ENCODE results near the gene TP53AIP1. TPM values are rescaled to one million over a fixed set of nuclear protein-coding genes. Genes with fewer than 3 reads are reported as not detected.

The TP53AIP1 gene
- total and polyA plus RNA-seq, 2 of the 8 experiments (the other 6 are each of a cell fraction or from before 2014, with no cell fraction given), result 0.03 TPM; not detected in 1

DNA sequence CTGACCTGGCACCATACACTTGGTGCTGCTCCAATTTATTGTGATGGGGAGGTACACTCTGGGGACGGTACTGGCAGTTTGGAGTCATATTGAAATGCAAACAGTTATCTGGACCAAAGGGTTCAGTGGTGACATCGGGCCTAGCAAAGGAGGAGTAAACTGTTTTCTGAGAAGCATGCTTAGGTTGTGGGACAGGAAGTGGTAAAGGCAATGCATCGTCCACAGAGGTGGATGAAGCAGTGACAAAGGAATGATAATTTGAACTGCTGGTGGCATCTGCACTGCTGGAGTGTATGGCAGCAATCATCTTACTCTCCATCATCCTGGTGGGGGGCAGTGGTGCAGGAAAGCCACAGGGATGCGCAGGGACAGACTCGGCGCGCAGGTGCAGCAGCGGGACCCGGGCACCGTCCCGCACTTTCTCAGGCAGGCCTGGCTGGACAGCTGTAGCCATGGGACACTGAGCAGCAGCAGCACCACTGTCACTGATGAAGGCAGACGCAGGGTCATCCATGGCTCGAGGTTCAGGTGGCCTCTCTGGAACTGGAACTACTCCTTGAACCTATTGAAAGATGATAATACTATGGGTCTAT is 28.0 kb upstream of the TP53AIP1 start:
- no peak overlapping the region for H4K91ac ChIP-seq (replicated peaks; ENCODE audit: insufficient read length, low read length)
- H2BK12ac ChIP-seq (ENCODE audit: low read depth, low read length), result no peak overlapping the region
- H2BK5ac ChIP-seq (ENCODE audit: low read depth, low read length), result no peak overlapping the region
- no peak overlapping the region for H4K5ac ChIP-seq (ENCODE audit: insufficient read length, low read depth, low read length)
- H2AFZ ChIP-seq (ENCODE audit: low read length), result no peak overlapping the region
- H2BK20ac ChIP-seq (ENCODE audit: low read length), result no peak overlapping the region
- no peak overlapping the region for H3K9ac ChIP-seq (replicated peaks in 1 of 4; ENCODE audit: extremely low read depth in 1 of 4, low read depth in 3 of 4, low read length in 3 of 4)
- 95% methylated on average over 13 of the region's 13 CpGs; no CpG with 5 or more reads in 1 of the 2 experiments for WGBS, 2 experiments (ENCODE audit: extremely low coverage in 1 of 2, insufficient coverage in 1 of 2, insufficient read length in 1 of 2, insufficient replicate concordance in 2 of 2, low coverage in 1 of 2, low lambda C conversion rate in 2 of 2, missing lambda C conversion rate in 1 of 2)
- no peak overlapping the region for H3K14ac ChIP-seq (ENCODE audit: insufficient read length)
- H2BK120ac ChIP-seq (replicated peaks; ENCODE audit: low read depth, low read length), result no peak overlapping the region
- FAIRE-seq, result no peak
- no peaks in the 10 kb centered on the region for H3K79me1 ChIP-seq (ENCODE audit: low read depth, low read length)
- H3K79me2 ChIP-seq (ENCODE audit: control insufficient read depth in 1 of 2, insufficient read depth in 2 of 2, low read length in 2 of 2), result no peaks in the 10 kb centered on the region
- H4K20me1 ChIP-seq (replicated peaks in 1 of 2; ENCODE audit: control insufficient read depth in 1 of 2, insufficient read depth in 2 of 2, low read length in 2 of 2), result peaks cover 0 to 5% of the 10 kb centered on the region in 2 experiments
- no peak overlapping the region for H3K4me3 ChIP-seq (ENCODE audit: extremely low read depth in 1 of 4, insufficient read depth in 2 of 4, low read depth in 3 of 4, low read length in 4 of 4)
- no peak overlapping the region for H4K8ac ChIP-seq (ENCODE audit: extremely low read depth, insufficient read depth, low read length)
- no peak overlapping the region for H3K56ac ChIP-seq (replicated peaks; ENCODE audit: insufficient read length, low read depth, low read length)
- POLR2A ChIA-PET (ENCODE audit: partially characterized antibody), result no interaction called here
- no peaks in the 10 kb centered on the region for H3K23me2 ChIP-seq (ENCODE audit: low read depth, low read length)
- no peak overlapping the region for H3K23ac ChIP-seq (ENCODE audit: insufficient read length)
- H3K4ac ChIP-seq (replicated peaks; ENCODE audit: insufficient read length, low read depth, low read length), result no peak overlapping the region
- H3K4me2 ChIP-seq (ENCODE audit: insufficient read depth in 1 of 2, low read depth in 2 of 2, low read length in 2 of 2), result no peak overlapping the region
- H3K27ac ChIP-seq (ENCODE audit: low read depth, low read length), result no peak overlapping the region
- no peak overlapping the region for H2AK5ac ChIP-seq (ENCODE audit: low read depth, low read length)
- no peaks in the 10 kb centered on the region for H3K4me1 ChIP-seq (replicated peaks in 1 of 4; ENCODE audit: control insufficient read depth in 3 of 4, insufficient read depth in 4 of 4, low read length in 3 of 4)
- no peak overlapping the region for H2BK15ac ChIP-seq (ENCODE audit: low read length)
- DNase-seq (ENCODE audit: low read depth in 1 of 2, low spot score in 2 of 2), result no peak
- no peaks in the 10 kb centered on the region for H3K9me3 ChIP-seq (ENCODE audit: insufficient read depth in 2 of 2, low read depth in 1 of 2, low read length in 1 of 2)
- no peaks in the 10 kb centered on the region for H3K27me3 ChIP-seq (replicated peaks in 1 of 4; ENCODE audit: control insufficient read depth in 3 of 4, extremely low read depth in 1 of 4, insufficient read depth in 3 of 4, low read length in 3 of 4)
- H3K18ac ChIP-seq (ENCODE audit: extremely low read depth, low read length), result no peak overlapping the region
- peaks cover 5 to 52% (median 27%) of the 10 kb centered on the region in 4 experiments; a peak in 7 of 8 replicates for H3K36me3 ChIP-seq (ENCODE audit: control insufficient read depth in 2 of 4, insufficient read depth in 4 of 4, low read length in 3 of 4)
- CTCF ChIA-PET (ENCODE audit: partially characterized antibody), result interaction anchor here (0.8 to 1.3 kb wide), 3 partner anchors 13 to 361 kb away, joined by 3 to 5 read pairs (median 4); no protein-coding TSS in a partner anchor
- TF ChIP-seq BRCA1 (IDR thresholded peaks at IDR 0.05; ENCODE audit: low read depth, low read length), result no peak
- TF ChIP-seq ASH2L (IDR thresholded peaks at IDR 0.05; ENCODE audit: low read length), result no peak
- no peak for TF ChIP-seq RXRA (IDR thresholded peaks at IDR 0.05; ENCODE audit: insufficient read depth, low read depth, low read length)
- no peak for TF ChIP-seq ATF2 (IDR thresholded peaks at IDR 0.05; ENCODE audit: low read length)
- TF ChIP-seq EZH2 (IDR thresholded peaks at IDR 0.05; ENCODE audit: low read depth, low read length, severe bottlenecking), result no peak
- TF ChIP-seq SIX5 (IDR thresholded peaks at IDR 0.05; ENCODE audit: low read depth, low read length), result no peak
- TF ChIP-seq CEBPB (IDR thresholded peaks at IDR 0.05; ENCODE audit: low read depth, low read length), result no peak
- TF ChIP-seq TEAD4 (IDR thresholded peaks at IDR 0.05; ENCODE audit: low read depth, low read length), result no peak
- no peak for TF ChIP-seq YY1 (IDR thresholded peaks at IDR 0.05; ENCODE audit: low read depth, low read length)
- TF ChIP-seq, protein P1, sequence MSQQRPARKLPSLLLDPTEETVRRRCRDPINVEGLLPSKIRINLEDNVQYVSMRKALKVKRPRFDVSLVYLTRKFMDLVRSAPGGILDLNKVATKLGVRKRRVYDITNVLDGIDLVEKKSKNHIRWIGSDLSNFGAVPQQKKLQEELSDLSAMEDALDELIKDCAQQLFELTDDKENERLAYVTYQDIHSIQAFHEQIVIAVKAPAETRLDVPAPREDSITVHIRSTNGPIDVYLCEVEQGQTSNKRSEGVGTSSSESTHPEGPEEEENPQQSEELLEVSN (IDR thresholded peaks at IDR 0.05), result no peak
- no peak for TF ChIP-seq GABPA (IDR thresholded peaks at IDR 0.05; ENCODE audit: borderline replicate concordance, insufficient read depth, low read length)
- no peak for TF ChIP-seq CHD1 (IDR thresholded peaks at IDR 0.05; ENCODE audit: low read depth, low read length)

All from H1 (cell line).